Endothelial cell of umbilical vein (primary cell): ENCODE measurements around the gene HMCN1. TPM values are rescaled to one million over a fixed set of nuclear protein-coding genes. Genes with fewer than 3 reads are reported as not detected.
A peak's percentile ranks its signal among the peaks of the same experiment; 100 is the strongest.

ENCODE experiments used
- BruUV-seq: library from RNA; stranded (reverse); fragments of 400-500 nt; replicated peaks from 2 replicates; lab custom pipeline; 2021; lab: Mats Ljungman, UMichigan
- CTCF ChIA-PET: fragments of 300-600, 350-600 bp; sonication (Branson Sonifier 250); formaldehyde crosslinking; loops from one replicate; lab custom pipeline; 2021; ENCODE audit warnings: antibody characterized with exemption, inconsistent platforms; lab: Charles Lee
- POLR2A ChIA-PET: fragments of 300-600, 350-600 bp; sonication (Branson Sonifier 250); formaldehyde crosslinking; loops from one replicate; lab custom pipeline; 2021; ENCODE audit warnings: antibody characterized with exemption, inconsistent platforms; lab: Charles Lee
- DNase-seq: peaks from one replicate; pipeline ENCODE4 v3.0.0-alpha.2; 2011; ENCODE audit warnings: low read depth, low spot score
- FAIRE-seq: peaks from 2 replicates; lab custom pipeline; 2011; peaks lifted over from hg19 to GRCh38; lab: Jason Lieb, UNC
- H2AFZ ChIP-seq: 2 replicates; pipeline ENCODE4 v1.6.0; 2012; ENCODE audit warnings: low read depth, low read length, control low read depth, inconsistent platforms
- H3K27ac ChIP-seq: 2 replicates; pipeline ENCODE4 v1.5.1; 2011; ENCODE audit warnings: low read depth, mild to moderate bottlenecking, control low read depth, low read length, moderate library complexity; ENCODE audit not compliant: insufficient read depth
- H3K27me3 ChIP-seq, 2 experiments: 2 replicates each; pipeline versions ENCODE4 v1.6.0 to v1.6.1; 2011; ENCODE audit warnings: low read length in 2 of 2, mixed read lengths in 1 of 2; ENCODE audit not compliant: control insufficient read depth in 2 of 2, insufficient read depth in 2 of 2
- H3K36me3 ChIP-seq, 2 experiments: 2 replicates in 1 of 2; 3 replicates in 1 of 2; pipeline ENCODE4 v1.5.1; 2011; ENCODE audit warnings: low read length in 2 of 2, mild to moderate bottlenecking in 1 of 2, moderate library complexity in 1 of 2; ENCODE audit not compliant: control insufficient read depth in 2 of 2, insufficient read depth in 2 of 2; ENCODE audit errors: extremely low read depth in 1 of 2
- H3K4me1 ChIP-seq: 3 replicates; pipeline ENCODE4 v1.5.1; 2011; ENCODE audit warnings: mild to moderate bottlenecking, low read length; ENCODE audit not compliant: control insufficient read depth, insufficient read depth; ENCODE audit errors: extremely low read depth
- H3K4me2 ChIP-seq: 2 replicates; pipeline ENCODE4 v1.6.1; 2011; ENCODE audit warnings: low read length, control low read depth, mixed read lengths; ENCODE audit not compliant: insufficient read depth
- H3K4me3 ChIP-seq, 3 experiments: fragments of 200-600 bp in 1 of 3; sonication (generic), shearing (Covaris generic) in 1 of 3; replicated peaks in 1 of 3; 2 replicates each; pipeline ENCODE4 v1.5.1; 2011 to 2016; ENCODE audit warnings: control low read depth in 3 of 3, low read length in 3 of 3, mild to moderate bottlenecking in 2 of 3, inconsistent platforms in 1 of 3, low read depth in 1 of 3, moderate library complexity in 1 of 3; ENCODE audit not compliant: insufficient read depth in 1 of 3
- H3K79me2 ChIP-seq: 2 replicates; pipeline ENCODE4 v1.6.0; 2012; ENCODE audit warnings: low read length, inconsistent platforms; ENCODE audit not compliant: control insufficient read depth, insufficient read depth
- H3K9ac ChIP-seq: replicated peaks from 2 replicates; pipeline ENCODE3; 2011; ENCODE audit warnings: low read length, control low read depth; ENCODE audit not compliant: insufficient read depth; ENCODE audit errors: extremely low read depth
- H3K9me1 ChIP-seq: replicated peaks from 3 replicates; pipeline ENCODE4 v1.6.0; 2011; ENCODE audit warnings: mild to moderate bottlenecking, low read length; ENCODE audit not compliant: control insufficient read depth, insufficient read depth; ENCODE audit errors: extremely low read depth
- H3K9me3 ChIP-seq: replicated peaks from 2 replicates; pipeline ENCODE4 v1.5.1; 2012; ENCODE audit warnings: low read length, inconsistent platforms; ENCODE audit not compliant: control insufficient read depth, insufficient read depth
- H4K20me1 ChIP-seq: replicated peaks from 2 replicates; pipeline ENCODE3; 2011; ENCODE audit warnings: mild to moderate bottlenecking, low read length; ENCODE audit not compliant: control insufficient read depth, insufficient read depth; ENCODE audit errors: extremely low read depth
- CTCF ChIP-seq, 2 donors: IDR thresholded peaks; 1 replicate in 1 of 2; 2 replicates in 1 of 2; pipeline ENCODE4 v1.5.1; 2011; ENCODE audit warnings: low read length in 2 of 2, mild to moderate bottlenecking in 2 of 2, moderate library complexity in 2 of 2, control low read depth in 1 of 2, inconsistent platforms in 1 of 2, low read depth in 1 of 2; ENCODE audit not compliant: insufficient read depth in 1 of 2; ENCODE audit errors: extremely low read depth in 1 of 2
- EZH2 ChIP-seq: IDR thresholded peaks from 2 replicates; pipeline ENCODE4 v1.6.1; 2012; ENCODE audit warnings: borderline replicate concordance, low read depth, mild to moderate bottlenecking, moderate library complexity, low read length, inconsistent platforms; ENCODE audit not compliant: severe bottlenecking
- FOS ChIP-seq: IDR thresholded peaks from 2 replicates; pipeline ENCODE4 v1.6.1; 2011; ENCODE audit warnings: mild to moderate bottlenecking, low read length, moderate library complexity, borderline replicate concordance; ENCODE audit not compliant: insufficient read depth
- GATA2 ChIP-seq: IDR thresholded peaks from 2 replicates; pipeline ENCODE4 v1.7.0; 2011; ENCODE audit warnings: low read depth, mild to moderate bottlenecking, moderate library complexity, mixed read lengths, low read length; ENCODE audit not compliant: insufficient read length, insufficient read depth
- JUN ChIP-seq: IDR thresholded peaks from 2 replicates; pipeline ENCODE4 v1.6.1; 2011; ENCODE audit warnings: borderline replicate concordance, low read depth; ENCODE audit not compliant: insufficient read length, insufficient read depth
- MYC ChIP-seq: IDR thresholded peaks from one replicate; pipeline ENCODE4 v1.6.1; 2011; ENCODE audit warnings: mild to moderate bottlenecking, low read depth, low read length
- POLR2A ChIP-seq: IDR thresholded peaks from 2 replicates; pipeline ENCODE4 v1.6.1; 2012; ENCODE audit warnings: low read depth, mild to moderate bottlenecking, control low read depth, low read length
- POLR2AphosphoS5 ChIP-seq: IDR thresholded peaks from 2 replicates; pipeline ENCODE4 v1.6.1; 2012; ENCODE audit warnings: low read depth, mild to moderate bottlenecking, control low read depth, low read length, moderate library complexity; ENCODE audit not compliant: insufficient read depth
- dilution Hi-C: fragments of 300-500 bp; cut with MboI; formaldehyde crosslinking; loops from one replicate; pipeline ENCODE4 v1.15.0; 2019; ENCODE audit warnings: low sequenced_read_pairs; ENCODE audit not compliant: extremely low pct_ligation_motif_present
- intact Hi-C: fragments of 100-400 bp; cut with micrococcal nuclease; formaldehyde crosslinking; loops from one replicate; pipeline ENCODE4 v1.10.0; 2022
- polyA plus RNA-seq, 4 experiments: library from polyadenylated mRNA; depleted of rRNA in 3 of 4; stranded (reverse) in 3 of 4; unstranded in 1 of 4; fragments of >200 nt; gene quantifications; 2 replicates each; pipeline versions ENCODE4 v1.2.1 to v1.2.3, GENCODE V29; 2011 to 2012; ENCODE audit warnings: missing spikeins in 1 of 4
- total RNA-seq: library from RNA; stranded (reverse); gene quantifications from 2 replicates; pipeline ENCODE4 v1.2.3, GENCODE V29; 2021
- TF ChIP-seq, protein P1 (sequence below): IDR thresholded peaks from 2 replicates; pipeline ENCODE4 v1.6.1; 2011; ENCODE audit not compliant: insufficient read depth, insufficient read length

HMCN1 gene
- total and polyA plus RNA-seq, 2 donors (not counting 3 experiments of a cell fraction or from before 2014, with no cell fraction given), result 10.3 to 16.0 TPM

GRCh38 chr1:185745165-185745564 lies 11.0 kb downstream of the HMCN1 start:
- no peak overlapping the region for H3K4me2 ChIP-seq
- H4K20me1 ChIP-seq, result no peaks in the 10 kb centered on the region
- ChIA-PET POLR2A (no interaction called here), CTCF (no interaction called here)
- H3K4me3 ChIP-seq, result no peak overlapping the region
- H3K4me1 ChIP-seq, result no peaks in the 10 kb centered on the region
- no peaks in the 10 kb centered on the region for H3K27me3 ChIP-seq
- H3K9me3 ChIP-seq, result no peaks in the 10 kb centered on the region
- no peaks in the 10 kb centered on the region for H3K9me1 ChIP-seq
- no peaks in the 10 kb centered on the region for H3K79me2 ChIP-seq
- DNase-seq, result no peak
- no peak for TF ChIP-seq CTCF (IDR thresholded peaks at IDR 0.05; ENCODE audit: extremely low read depth in 1 of 2, insufficient read depth in 1 of 2, low read depth in 1 of 2, low read length in 2 of 2)
- TF ChIP-seq EZH2, result no peak
- TF ChIP-seq, protein P1, sequence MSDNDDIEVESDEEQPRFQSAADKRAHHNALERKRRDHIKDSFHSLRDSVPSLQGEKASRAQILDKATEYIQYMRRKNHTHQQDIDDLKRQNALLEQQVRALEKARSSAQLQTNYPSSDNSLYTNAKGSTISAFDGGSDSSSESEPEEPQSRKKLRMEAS, result no peak
- FAIRE-seq, result no peak
- H3K9ac ChIP-seq, result no peak overlapping the region
- H2AFZ ChIP-seq, result no peak overlapping the region
- H3K36me3 ChIP-seq, result no peaks in the 10 kb centered on the region
- BruUV-seq, result no TSS peak
- intact Hi-C loops, result no loop called here
- no peak overlapping the region for H3K27ac ChIP-seq
- dilution Hi-C loops, result no loop called here

GRCh38 chr1:185759061-185759460 lies 24.9 kb downstream of the HMCN1 start:
- H2AFZ ChIP-seq, result no peak overlapping the region
- H3K4me3 ChIP-seq, result no peak overlapping the region
- no peaks in the 10 kb centered on the region for H3K4me1 ChIP-seq
- H4K20me1 ChIP-seq, result no peaks in the 10 kb centered on the region
- POLR2A ChIA-PET, result no interaction called here
- no TSS peak for BruUV-seq
- H3K79me2 ChIP-seq, result no peaks in the 10 kb centered on the region
- H3K9me1 ChIP-seq, result no peaks in the 10 kb centered on the region
- TF ChIP-seq JUN, result no peak
- TF ChIP-seq CTCF (IDR thresholded peaks at IDR 0.05; ENCODE audit: extremely low read depth in 1 of 2, insufficient read depth in 1 of 2, low read depth in 1 of 2, low read length in 2 of 2), result no peak
- no peak for TF ChIP-seq POLR2A
- TF ChIP-seq EZH2, result no peak
- TF ChIP-seq GATA2, result no peak
- no peak for TF ChIP-seq MYC
- TF ChIP-seq POLR2AphosphoS5, result no peak
- no peak for TF ChIP-seq FOS
- TF ChIP-seq, protein P1, result no peak
- FAIRE-seq (peak; percentile 18), DNase-seq (peak; percentile 92)
- H3K9ac ChIP-seq, result no peak overlapping the region
- no peaks in the 10 kb centered on the region for H3K36me3 ChIP-seq
- H3K27ac ChIP-seq, result no peak overlapping the region
- intact Hi-C loops, result no loop called here
- H3K9me3 ChIP-seq, result no peaks in the 10 kb centered on the region
- CTCF ChIA-PET, result no interaction called here
- no peaks in the 10 kb centered on the region for H3K27me3 ChIP-seq
- dilution Hi-C loops, result no loop called here
- H3K4me2 ChIP-seq, result no peak overlapping the region
